DMS53 (cell line): ENCODE measurements around the gene GEMIN7.

Experiments used
- DNase-seq: peaks from one replicate; lab custom pipeline; 2025; lab: John Stamatoyannopoulos, UW

GEMIN7 gene

DNA sequence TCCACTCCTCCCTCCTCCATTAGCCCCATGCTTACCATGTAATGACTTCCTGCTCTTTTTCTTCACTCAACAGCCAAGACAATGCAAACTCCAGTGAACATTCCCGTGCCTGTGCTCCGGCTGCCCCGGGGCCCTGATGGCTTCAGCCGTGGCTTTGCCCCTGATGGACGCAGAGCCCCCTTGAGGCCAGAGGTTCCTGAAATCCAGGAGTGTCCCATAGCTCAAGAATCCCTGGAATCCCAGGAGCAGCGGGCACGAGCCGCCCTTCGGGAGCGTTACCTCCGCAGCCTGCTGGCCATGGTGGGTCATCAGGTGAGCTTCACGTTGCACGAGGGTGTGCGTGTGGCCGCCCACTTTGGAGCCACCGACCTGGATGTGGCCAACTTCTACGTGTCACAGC is 11.0 kb downstream of the GEMIN7 start:
- DNase-seq: no peak

DNA sequence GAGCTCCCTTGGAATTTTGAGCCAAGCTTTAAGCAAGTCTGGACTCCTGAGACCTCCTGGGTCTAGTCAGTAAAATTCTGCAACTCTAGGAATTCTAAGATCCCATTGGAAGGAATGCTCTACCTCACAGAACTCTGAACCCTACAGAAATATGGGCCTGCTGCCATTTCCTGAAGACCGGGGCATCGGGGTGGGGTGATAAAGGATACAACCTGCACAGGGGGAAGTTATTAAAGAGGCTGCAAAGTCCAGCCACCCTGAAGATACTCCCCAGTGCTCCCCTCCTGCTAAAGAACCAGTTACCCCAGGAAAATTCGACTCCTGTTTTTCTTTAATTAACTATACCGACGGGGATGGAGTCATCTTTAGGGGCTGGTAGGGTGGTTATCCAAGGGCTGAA is 11.5 kb downstream of the GEMIN7 start:
- no peak for DNase-seq

DNA sequence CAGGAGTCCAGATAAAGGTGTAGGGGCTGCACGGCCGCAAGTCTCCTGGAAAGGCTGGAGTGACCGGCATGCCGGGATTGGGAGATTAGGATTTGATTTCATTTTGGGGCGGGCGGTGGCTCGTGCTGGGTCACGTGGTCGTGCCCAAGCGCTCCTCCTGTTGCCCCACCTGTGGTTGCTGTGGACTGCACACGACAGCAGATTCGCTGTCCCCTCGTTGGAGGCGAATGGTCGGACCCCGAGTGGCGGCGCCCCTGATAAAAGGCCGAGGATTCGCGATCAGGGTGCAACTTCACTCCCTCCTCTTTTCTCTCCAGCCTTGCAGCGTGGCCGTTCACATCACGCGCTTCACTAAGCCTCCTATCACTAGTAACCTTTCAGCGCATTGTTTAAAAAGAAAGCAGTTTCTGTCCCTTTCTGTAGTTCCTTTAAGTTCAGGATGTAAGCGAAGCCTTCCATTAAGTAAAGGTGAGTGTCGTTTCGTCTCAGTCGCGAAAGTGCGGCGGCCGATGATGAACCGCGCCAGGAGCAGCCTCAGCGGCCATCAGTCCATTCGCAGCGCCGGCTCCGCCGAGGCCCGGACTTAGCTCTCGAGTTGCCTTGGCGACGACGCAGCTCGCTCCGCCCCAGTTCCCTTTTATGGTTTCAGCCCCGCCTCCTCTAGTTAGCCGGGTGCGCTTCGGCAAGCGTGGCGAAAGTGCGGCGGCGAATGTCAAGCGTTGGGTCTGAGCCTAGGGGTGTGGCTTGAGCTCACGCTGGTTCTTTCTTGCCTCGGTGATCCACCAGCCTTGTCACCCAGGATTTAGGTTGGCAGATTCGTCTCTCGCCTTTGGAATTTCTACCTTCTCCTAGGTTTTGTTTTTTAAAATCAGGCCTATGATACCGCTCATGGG is 12.2 kb downstream of the GEMIN7 start:
- DNase-seq: peak; percentile 99

DNA sequence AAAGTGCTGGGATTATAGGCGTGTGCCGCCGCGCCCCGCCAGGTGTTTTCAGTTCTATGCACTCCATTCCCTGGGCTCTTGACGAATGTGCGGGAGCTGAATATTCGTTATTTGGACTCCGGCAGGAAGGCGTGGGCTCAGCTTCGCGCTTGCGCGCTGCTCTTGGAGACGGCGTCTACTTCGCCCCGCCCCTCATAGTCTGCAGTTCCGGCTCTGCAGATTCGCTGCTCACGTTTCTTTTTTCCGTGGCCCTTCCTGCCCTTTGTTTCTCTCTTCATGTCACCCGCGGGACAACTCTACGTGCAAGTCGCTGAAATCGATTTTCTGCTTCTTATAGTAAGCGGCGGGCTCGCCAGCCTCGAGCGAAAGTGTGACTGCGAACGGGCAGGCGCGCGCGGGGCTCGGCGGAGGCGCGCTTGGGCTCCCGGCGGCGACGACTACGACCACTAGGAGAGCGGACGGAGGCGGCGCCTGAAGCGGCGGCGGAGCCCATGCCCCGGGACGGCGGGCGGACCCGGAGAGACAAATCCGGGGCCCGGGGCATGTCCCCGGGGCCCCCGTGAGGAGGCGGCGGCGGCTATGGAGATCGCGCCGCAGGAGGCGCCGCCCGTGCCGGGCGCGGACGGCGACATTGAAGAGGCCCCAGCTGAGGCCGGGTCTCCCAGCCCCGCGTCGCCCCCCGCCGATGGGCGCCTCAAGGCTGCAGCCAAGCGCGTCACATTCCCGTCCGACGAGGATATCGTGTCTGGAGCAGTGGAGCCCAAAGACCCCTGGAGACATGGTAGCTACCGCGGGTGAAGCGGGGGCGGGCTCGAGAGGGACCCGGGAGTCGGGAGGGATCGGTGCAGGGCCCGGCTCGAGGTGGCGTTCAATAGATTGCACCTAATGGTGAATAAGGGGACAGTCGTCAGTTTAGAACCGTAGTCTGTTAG is 14.0 kb downstream of the GEMIN7 start, which contains the start of gene PPP1R37:
TSS of gene PPP1R37 (plus strand) at position 433 of the 932 bp plus-strand sequence. CDS start at position 580, 147 bp downstream.
- DNase-seq: peak; percentile 99

DNA sequence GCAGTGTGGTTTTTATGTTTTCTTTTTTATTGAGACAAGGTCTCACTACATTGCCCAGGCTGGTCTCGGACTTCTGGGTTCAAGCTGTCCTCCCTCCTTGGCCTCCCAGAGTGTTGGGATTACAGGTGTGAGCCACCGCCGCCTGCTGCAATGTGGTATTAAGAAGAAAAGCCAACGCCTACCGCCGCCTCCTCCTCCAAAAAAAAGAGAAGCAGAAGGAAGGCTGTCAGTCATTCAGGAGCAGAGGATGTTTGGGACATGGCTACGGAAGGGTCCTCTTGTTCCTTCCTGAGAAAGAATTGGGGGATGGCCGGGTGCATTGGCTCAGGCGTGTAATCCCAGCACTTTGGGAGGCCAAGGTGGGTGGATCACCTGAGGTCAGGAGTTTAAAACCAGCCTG is 15.1 kb downstream of the GEMIN7 start:
- DNase-seq: no peak

DNA sequence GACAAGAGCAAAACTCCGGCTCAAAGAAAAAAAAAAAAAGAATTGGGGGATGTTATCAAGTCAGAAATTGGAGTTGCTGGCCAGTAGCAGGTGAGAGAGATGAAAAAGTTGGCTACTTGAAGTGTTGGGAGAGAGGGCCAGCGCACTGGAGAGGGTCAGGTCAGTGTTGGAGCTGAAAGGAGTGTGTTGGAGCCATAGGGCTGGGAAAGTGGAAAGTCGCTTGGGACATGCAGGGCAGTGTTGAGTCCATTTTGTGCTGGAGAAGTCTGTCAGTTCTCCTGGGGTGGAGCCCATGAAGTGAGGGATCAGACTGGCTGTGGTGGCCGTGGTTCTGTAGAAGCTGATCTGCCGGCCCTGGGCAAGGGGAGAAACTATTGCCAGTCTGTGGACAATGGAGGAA is 15.6 kb downstream of the GEMIN7 start:
- DNase-seq: no peak

DNA sequence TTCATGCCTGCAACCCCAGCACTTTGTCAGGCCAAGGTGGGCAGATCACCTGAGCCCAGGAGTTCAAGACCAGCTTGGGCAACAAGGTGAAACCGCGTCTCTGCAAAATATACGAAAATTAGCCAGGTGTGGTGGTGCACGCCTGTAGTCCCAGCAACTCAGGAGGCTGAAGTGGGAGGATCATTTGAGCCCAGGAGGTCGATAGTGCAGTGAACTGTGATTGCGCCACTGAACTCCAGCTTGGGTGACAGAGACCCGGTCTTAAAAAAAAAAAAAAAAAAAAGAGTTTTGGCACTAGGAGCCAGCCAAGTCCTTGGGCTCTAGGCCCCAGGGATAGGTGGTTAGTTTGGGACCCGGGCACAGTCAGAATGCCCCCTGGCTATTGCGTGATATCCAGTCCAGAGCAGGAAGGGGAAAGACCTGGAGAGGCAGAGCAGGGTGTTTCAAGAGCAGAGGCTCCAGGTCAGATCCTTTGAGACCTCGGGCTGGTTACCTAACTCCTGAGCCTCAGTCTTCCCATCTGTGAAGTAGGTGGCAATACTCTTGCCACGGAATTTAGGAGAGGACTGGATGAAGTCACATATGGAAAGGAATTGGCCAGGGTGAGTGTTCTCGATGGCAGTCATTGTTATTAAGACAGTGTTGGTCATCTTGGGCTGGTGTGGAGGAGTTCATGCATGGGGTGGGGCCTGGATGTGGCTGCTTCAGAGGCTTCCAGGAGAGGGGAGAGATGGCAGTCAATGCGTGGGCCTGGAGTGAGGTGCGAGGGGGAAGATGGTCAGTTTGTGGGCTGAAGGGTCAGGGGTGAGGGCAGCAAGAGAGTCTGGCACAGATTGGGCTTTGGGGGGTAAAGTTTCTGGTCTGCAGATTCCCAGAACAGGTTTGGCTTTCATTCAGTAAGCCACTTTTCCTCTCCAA is 16.7 kb downstream of the GEMIN7 start:
- DNase-seq: no peak

DNA sequence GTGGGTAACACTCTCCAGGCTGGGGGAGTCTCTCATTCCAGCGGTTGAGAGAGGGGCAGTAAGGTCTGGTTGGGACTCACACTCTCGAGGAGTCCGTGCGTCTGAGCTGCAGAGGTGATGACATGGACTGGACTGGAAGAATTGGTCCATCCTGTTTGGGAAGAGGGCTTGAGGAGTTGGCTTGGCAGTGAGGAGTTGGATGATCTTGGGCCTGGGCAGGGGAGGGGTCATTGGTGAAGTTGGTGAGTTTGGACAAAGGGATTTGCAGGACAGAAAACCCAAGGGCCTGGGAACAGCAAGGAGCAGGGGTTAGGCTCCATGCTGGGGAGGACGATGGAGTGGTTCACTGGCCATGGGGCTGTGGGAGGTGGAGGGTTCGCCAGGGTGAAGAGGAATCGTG is 17.6 kb downstream of the GEMIN7 start:
- no peak for DNase-seq

DNA sequence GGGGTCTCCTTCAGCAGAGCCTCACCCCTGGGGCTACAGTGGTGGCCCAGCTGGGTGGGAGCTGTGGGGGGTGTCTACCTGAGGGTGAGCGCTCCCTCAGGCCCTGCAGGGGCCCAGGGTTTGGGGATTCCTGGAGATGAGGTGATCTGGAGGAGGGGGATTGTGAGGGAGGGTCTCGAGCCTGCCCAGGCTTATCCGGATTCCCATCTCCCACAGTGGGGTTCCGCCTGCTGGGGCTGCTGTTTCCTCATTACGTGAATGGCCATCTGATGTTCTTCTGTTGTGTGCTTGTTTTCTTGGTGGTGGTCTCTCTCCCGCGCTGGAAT is 18.4 kb downstream of the GEMIN7 start:
- DNase-seq: no peak

DNA sequence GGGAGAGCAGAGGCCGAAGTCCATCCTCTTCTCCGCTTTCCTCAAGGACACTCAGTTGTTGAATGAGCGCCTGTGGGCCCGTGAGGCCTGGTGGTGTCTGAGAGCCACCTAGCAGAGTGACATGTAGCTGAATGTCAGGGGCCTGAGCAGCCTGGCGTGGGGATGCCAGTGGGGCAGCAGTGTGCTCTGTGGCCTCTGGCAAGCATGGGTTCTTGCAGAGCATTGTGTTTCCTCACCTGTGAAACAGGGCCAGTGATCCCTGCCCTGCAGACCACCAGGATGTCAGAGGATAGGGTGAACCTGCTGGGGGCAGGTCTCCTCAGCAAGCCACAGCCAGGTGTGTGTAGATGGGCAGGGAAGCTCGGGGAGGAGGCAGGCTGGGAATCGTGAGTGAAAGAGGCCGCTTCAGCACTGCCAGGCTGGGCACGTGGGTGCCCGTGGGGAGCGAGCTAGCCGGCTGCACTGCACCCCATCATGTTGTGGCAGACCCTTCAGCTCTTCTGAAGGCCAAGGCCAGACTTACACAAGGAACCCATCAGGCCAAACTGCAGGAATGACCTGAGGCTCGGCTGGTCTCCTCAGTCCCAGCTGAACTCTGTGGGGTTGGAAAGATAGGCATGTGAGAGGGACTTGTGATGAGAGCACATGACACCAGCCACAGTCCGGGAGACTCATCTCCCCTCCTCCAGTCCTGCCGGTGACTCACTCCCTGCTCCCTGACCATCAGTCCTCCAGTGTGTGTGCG is 18.9 kb downstream of the GEMIN7 start:
- DNase-seq: peak; percentile 64

DNA sequence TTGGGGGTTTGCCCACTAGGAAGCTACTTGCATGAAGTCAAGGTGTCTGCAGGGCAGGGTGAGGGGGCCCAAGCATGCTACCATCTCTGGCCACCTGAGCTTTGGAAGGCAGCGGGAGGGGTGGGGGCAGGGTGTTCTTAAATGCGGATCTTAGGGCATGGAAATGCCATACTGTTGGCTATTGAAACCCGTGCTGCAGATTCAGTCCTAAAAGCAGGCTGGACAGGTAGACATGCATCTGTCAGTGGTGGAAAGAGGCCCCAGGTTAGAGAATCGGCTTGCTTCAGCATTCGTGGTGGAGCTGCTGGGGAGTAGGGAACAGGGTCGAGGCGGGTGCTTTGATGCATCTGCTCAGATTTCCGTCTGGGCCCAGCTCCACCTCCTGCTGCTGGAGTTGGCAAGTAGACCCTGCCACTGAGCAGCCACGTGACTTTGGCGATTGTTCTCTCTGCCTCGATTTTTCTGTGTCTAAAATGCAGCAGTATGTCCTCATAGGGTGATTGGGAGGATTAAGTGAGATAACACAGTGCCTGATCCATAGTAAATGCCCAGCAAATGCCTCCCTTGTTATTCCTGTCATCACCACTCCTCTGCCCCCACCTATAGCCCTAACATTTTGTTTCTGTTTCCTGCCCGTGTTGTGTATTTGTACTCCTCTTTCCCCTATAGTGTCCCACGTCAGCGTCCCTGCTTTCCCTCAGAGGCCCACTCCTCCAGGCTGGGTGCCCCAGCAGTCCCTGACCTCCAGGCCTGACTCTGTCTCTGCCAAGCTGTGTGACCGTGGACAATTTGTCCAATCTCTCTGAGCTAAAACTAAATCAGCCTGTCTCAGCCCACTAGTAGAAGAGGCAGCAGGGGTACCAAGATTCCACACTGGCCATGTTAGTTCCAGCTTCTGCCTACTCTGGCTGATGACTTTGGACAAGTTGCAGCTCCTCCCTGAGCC is 19.7 kb downstream of the GEMIN7 start:
- DNase-seq: no peak

DNA sequence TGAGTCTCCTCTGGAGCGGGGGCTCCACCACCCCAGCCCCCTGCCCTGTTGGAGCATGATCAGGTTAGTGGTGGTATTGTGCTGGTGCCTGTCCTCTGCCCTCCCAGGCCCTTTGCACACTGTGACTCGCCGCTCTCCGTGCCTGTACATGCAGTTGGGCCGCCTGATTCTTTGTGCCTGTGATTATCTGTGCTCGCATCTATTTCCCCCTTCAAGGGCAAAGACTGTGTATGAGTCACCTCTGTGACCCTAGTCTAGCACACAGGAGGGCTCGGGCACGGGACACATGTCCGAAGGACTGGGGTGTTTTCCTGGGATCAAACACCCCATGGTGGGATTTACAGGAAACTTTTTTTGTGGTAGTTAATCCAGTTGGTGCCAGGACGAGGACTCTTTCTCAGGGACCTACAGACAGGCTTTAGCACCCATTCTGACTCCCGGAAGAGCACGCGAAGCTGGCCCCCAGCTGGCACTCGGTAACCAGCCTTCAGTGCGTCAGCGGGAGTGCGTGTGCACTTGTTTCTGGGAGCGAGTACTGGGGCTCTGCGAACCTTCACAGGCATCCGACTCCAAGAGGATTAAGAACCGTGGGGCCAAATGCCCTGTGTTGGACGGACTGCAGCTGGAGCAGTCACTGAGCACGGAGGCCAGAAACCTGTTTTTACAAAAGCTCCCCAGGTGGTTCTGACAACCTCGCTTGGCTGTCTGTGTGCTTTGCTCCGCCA is 20.6 kb downstream of the GEMIN7 start:
- DNase-seq: no peak

DNA sequence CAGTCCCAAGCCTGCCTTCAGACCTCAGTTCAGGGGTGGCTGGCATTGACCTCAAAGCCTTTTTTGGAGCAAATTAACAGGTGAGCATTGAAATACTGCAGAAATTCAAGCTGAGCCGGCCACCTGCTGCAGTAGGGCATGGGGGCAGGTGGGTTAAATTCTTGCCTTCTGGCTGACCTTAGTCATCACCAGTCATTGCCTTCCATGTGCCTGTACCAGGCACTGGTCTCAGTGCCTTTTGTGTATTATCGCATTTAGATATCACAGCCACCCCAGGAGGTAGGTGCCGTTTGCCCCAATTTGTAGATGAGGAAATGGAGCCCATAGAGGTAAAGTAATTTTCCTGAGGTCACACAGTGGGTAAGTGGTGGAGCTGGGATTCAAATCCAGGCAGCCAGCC is 21.1 kb downstream of the GEMIN7 start:
- DNase-seq: no peak

DNA sequence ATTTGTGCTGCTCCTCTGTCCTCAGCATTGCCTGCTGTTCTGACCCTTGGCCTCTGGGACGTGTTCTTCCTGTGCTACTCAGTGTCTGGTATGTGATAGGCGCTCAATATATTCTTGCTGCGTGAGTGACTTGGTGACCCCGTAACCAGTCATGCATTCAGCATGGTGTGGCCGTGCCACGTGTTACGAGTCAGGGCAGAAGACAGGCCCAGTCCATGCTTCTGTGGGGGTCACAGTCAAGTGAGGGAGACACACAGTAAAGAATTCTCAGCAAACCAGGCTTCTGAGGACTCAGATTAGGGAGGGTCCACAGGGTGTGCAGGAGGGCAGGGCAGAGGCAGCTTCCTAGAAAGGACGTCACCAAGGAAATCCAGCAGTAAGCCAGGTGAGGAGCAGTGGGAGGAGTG is 21.8 kb downstream of the GEMIN7 start:
- DNase-seq: no peak

DNA sequence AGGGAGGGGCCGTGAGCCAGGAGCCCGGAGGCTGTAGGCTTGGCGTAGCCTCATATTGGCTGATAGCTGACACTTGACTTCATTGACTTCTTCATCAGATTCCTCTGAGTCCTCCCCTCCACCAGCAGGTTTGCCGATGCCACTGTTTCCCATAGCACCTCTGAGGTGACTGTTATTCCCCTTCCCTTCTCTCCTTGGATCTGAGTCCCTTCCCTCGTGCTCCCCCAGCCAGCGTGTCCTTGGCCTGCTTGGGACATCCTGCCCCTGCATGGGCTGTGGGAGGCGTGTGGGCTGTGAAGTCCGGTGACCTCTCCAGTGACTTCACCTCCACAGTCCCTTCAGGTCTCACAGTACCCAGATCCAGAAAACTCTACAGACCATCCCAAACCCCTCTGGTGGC is 22.7 kb downstream of the GEMIN7 start:
- DNase-seq: no peak

DNA sequence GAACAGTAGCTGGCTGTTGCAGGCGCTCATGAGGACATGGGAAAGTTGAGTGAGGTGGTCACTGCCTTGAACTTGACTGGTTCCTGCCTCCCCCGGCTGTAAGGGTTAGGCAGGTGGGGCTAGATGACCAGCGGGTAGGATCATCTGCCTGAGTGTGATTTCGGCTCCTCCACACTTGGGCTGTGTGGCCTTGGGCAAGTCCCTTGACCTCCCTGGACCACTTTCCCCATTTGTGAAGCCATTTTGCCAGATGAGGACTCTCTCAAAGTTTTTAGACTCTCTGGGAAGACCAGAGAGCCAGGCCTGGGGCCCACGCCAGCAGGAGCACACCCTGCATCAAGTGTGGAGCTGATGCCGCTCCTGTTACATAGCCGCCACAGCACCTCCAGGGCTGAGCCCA is 23.4 kb downstream of the GEMIN7 start:
- no peak for DNase-seq

DNA sequence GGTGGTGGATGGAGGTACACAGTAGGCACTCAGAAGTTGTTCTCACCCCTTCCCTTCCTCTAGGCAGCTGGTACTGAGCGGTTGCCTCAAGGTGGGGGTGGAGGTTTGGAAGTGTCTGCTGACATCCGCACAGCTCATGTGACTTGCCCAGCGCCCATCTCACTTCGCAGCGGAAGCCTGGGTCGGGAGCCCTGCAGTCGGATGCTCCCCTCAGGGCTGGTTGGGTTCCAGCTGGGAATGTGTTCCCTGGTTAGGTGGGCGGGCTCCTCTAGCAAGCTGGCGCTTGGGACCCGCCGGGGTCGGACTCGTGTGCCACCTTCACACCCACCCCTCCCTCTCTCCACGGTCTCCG is 24.1 kb downstream of the GEMIN7 start:
- no peak for DNase-seq

DNA sequence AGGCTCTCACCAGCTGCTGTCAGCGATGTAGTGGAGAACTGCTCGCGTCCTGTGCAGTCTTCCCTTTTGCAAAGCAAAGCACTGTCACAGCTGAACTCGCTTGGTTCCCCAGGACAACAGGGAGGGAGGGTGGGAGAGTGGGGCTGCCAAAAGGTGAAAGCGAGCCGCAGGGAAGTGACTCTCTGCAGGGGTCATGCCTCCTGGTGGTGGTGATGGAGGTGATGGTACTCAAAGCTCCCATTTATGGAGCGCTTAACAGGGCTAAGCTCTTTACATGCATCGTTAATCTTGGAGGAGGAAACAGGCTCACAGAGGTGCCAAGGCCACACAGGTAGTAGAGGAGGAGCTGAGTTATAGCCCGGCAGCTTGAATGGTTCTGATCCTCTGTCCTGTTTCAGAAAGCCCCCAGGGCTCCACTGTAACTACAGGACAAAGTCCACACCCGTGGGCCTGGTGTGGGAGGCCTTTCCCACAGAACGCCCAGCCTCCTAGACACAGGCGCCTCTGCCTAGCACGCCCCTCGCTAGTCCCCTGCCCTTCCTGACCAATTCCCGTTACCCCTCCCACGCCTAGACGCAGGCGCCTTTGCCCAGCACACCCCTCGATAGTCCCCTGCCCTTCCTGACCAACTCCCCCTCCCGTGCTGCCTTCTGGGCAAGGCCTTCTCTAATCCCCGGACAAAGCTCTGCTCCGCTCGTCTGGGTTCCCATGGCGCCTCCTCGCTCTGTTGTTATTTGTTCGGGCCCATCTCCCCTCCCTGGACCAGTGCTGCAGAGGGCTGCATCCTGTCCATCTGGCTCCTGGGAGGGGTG is 24.7 kb downstream of the GEMIN7 start:
- peak; percentile 44 for DNase-seq
